ENCODE measurements around the gene ZDHHC14.

DNA sequence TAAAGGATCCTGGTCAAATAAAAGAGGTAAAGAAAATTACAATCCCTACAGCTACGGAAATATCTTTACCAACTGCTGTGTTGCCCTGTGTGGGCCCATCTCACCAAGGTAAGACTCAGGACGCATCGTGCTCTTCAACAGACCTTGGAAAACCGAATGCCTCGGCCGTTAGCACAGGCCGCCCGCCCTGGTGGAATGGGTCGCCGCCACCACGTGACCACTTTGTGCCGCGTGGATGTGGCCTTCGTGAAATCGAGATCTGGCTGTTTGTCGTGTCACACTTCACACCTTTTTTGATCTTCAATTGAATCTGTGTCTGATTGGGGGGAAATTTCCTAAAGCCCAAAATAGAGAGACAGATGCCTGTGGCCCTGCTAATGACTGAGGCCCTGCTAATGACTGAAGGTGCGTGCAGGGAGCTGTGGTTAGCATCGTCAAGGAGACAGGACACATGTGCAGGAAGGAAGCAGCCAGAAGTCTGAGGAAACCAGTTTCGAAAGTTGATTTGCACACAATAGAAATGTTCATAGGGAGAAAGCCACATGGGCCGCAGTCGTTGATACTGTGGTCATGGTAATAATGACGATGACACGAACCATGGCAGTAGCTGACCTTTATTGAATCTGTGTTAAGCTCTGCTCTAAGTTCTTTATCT lies 266.4 kb downstream of the ZDHHC14 start:
- TF ChIP-seq, protein P1, sequence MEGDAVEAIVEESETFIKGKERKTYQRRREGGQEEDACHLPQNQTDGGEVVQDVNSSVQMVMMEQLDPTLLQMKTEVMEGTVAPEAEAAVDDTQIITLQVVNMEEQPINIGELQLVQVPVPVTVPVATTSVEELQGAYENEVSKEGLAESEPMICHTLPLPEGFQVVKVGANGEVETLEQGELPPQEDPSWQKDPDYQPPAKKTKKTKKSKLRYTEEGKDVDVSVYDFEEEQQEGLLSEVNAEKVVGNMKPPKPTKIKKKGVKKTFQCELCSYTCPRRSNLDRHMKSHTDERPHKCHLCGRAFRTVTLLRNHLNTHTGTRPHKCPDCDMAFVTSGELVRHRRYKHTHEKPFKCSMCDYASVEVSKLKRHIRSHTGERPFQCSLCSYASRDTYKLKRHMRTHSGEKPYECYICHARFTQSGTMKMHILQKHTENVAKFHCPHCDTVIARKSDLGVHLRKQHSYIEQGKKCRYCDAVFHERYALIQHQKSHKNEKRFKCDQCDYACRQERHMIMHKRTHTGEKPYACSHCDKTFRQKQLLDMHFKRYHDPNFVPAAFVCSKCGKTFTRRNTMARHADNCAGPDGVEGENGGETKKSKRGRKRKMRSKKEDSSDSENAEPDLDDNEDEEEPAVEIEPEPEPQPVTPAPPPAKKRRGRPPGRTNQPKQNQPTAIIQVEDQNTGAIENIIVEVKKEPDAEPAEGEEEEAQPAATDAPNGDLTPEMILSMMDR (IDR thresholded peaks at IDR 0.05) = no peak
- no peak for TF ChIP-seq ZFX (IDR thresholded peaks at IDR 0.05; ENCODE audit: borderline replicate concordance)

All from 22Rv1 (cell line).